A673 (cell line): ENCODE results near the gene MATN1. TPM values are rescaled to one million over a fixed set of nuclear protein-coding genes. Genes with fewer than 3 reads are reported as not detected.

Experiments
- BruUV-seq: library from RNA; stranded (reverse); fragments of 400-500 nt; replicated peaks from 2 replicates; lab custom pipeline; 2021; lab: Mats Ljungman, UMichigan
- CTCF ChIA-PET: fragments of 300-600 bp; sonication (Branson Sonifier 250); formaldehyde crosslinking; loops from one replicate; lab custom pipeline; 2022; ENCODE audit warnings: antibody characterized with exemption; lab: Charles Lee
- POLR2A ChIA-PET: fragments of 300-600 bp; sonication (Branson Sonifier 250); formaldehyde crosslinking; loops from one replicate; lab custom pipeline; 2022; ENCODE audit warnings: antibody characterized with exemption; ENCODE audit not compliant: low non-redundant PET; lab: Charles Lee
- DNase-seq: peaks from one replicate; pipeline ENCODE4 v3.0.0-alpha.2; 2015; ENCODE audit warnings: low spot score
- H3K27ac ChIP-seq: fragments of 200-600 bp; sonication (generic); 2 replicates; pipeline ENCODE4 v1.5.1; 2016; ENCODE audit warnings: mixed run types, low read depth, mild to moderate bottlenecking, mixed read lengths, antibody characterized with exemption, low read length; ENCODE audit not compliant: poor library complexity, severe bottlenecking
- H3K27me3 ChIP-seq: fragments of 200-600 bp; sonication (generic); replicated peaks from 2 replicates; pipeline ENCODE4 v1.6.1; 2017; ENCODE audit warnings: mixed run types, low read depth, mild to moderate bottlenecking, mixed read lengths, antibody characterized with exemption, low read length; ENCODE audit not compliant: insufficient read depth, poor library complexity
- H3K36me3 ChIP-seq: fragments of 200-600 bp; sonication (generic); 2 replicates; pipeline ENCODE4 v1.6.1; 2016; ENCODE audit warnings: mixed run types, mild to moderate bottlenecking, mixed read lengths, antibody characterized with exemption, low read length; ENCODE audit not compliant: insufficient read depth, poor library complexity, severe bottlenecking
- H3K4me1 ChIP-seq: fragments of 200-600 bp; sonication (generic); 2 replicates; pipeline ENCODE4 v1.6.1; 2017; ENCODE audit warnings: mixed run types, mild to moderate bottlenecking, mixed read lengths, antibody characterized with exemption, low read length; ENCODE audit not compliant: insufficient read depth, poor library complexity, severe bottlenecking
- H3K4me3 ChIP-seq: fragments of 200-600 bp; sonication (generic); 2 replicates; pipeline ENCODE4 v1.5.1; 2016; ENCODE audit warnings: low read depth, mixed run types, mild to moderate bottlenecking, mixed read lengths, low read length; ENCODE audit not compliant: poor library complexity, severe bottlenecking
- H3K9me3 ChIP-seq: fragments of 200-600 bp; sonication (generic); 2 replicates; pipeline ENCODE4 v1.6.1; 2016; ENCODE audit warnings: mixed run types, low read depth, mild to moderate bottlenecking, mixed read lengths, antibody characterized with exemption, low read length; ENCODE audit not compliant: poor library complexity, severe bottlenecking
- EZH2 ChIP-seq: fragments of 200-600 bp; sonication (generic); IDR thresholded peaks from 2 replicates; pipeline ENCODE4 v1.6.1; 2017; ENCODE audit warnings: borderline replicate concordance, low read depth, mild to moderate bottlenecking, mixed read lengths, antibody characterized with exemption, low read length; ENCODE audit not compliant: poor library complexity, severe bottlenecking
- intact Hi-C: fragments of 100-400 bp; cut with micrococcal nuclease; formaldehyde crosslinking; loops from one replicate; pipeline ENCODE4 v1.10.0; 2022; ENCODE audit not compliant: unreplicated experiment
- total RNA-seq: library from RNA; stranded (reverse); gene quantifications from 2 replicates; pipeline ENCODE4 v1.2.3, GENCODE V29; 2021
- TF ChIP-seq, protein P1 (sequence below): fragments of 300-800, 200-600 bp; sonication (generic); conservative IDR thresholded peaks from 2 replicates; pipeline ENCODE4 v1.5.1; 2017; ENCODE audit warnings: low read depth, mild to moderate bottlenecking, antibody characterized with exemption, low read length, moderate library complexity, mixed read lengths

The MATN1 gene
- total RNA-seq, 1 experiment from 2014 or later: not detected

DNA sequence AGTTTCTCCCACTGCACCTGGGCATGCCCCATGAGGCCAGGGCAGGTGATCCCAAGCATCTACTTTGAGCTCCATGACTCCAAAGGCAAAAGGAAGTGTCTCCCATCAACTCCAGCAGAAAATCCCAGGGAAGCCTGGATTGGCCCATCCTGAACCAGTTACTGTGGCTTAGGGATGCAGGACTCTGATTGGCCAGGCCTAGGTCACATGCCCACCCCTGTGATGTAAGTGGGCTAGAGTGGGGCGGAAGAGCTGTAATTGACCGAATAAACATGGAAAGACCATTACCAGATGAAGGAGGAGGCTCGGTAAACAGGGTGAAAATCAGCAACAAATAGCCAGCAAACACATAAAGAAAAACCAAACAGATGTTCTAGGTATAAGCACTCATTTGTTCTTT, 45.2 kb downstream of the MATN1 start:
- Histone ChIP-seq H3K4me1 (no peaks in the 10 kb centered on the region), H3K4me3 (no peak overlapping the region), H3K9me3 (peaks cover 2% of the 10 kb centered on the region), H3K27ac (no peak overlapping the region), H3K27me3 (peaks cover 10% of the 10 kb centered on the region), H3K36me3 (no peaks in the 10 kb centered on the region)
- BruUV-seq: no TSS peak
- no peak for TF ChIP-seq EZH2
- TF ChIP-seq, protein P1, sequence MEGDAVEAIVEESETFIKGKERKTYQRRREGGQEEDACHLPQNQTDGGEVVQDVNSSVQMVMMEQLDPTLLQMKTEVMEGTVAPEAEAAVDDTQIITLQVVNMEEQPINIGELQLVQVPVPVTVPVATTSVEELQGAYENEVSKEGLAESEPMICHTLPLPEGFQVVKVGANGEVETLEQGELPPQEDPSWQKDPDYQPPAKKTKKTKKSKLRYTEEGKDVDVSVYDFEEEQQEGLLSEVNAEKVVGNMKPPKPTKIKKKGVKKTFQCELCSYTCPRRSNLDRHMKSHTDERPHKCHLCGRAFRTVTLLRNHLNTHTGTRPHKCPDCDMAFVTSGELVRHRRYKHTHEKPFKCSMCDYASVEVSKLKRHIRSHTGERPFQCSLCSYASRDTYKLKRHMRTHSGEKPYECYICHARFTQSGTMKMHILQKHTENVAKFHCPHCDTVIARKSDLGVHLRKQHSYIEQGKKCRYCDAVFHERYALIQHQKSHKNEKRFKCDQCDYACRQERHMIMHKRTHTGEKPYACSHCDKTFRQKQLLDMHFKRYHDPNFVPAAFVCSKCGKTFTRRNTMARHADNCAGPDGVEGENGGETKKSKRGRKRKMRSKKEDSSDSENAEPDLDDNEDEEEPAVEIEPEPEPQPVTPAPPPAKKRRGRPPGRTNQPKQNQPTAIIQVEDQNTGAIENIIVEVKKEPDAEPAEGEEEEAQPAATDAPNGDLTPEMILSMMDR: no peak
- CTCF ChIA-PET: no interaction called here
- intact Hi-C loops: no loop called here
- POLR2A ChIA-PET: interaction anchor here (0.6 kb wide), 1 partner anchor 1652 kb away, joined by 13 read pairs; no protein-coding TSS in a partner anchor
- no peak for DNase-seq

DNA sequence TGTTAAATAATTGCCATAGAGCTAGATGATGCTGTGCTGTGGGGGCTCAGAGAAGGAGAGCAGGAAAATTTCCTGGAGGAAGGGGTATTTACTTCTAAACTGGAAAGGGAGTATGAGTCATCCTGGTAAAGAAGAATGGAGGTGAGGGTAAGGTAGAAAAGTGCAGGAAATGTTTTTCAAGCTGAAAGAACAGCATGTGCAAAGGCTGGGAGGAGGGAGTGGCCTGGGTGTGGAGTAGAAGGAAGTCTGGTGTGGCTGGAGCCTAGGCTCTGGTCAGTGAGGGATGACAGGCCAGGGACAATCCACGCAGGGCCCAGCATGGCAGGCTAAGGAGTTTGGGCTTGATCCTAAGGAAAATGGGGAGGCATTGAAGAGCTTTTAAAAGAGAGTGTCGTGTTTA, 45.9 kb downstream of the MATN1 start:
- intact Hi-C loops: no loop called here
- TF ChIP-seq, protein P1: no peak
- TF ChIP-seq EZH2: no peak
- POLR2A ChIA-PET: no interaction called here
- no peaks in the 10 kb centered on the region for H3K4me1 ChIP-seq
- H3K27ac ChIP-seq: no peak overlapping the region
- DNase-seq: no peak
- H3K27me3 ChIP-seq: peaks cover 4% of the 10 kb centered on the region
- BruUV-seq: no TSS peak
- no peak overlapping the region for H3K4me3 ChIP-seq
- peaks cover 2% of the 10 kb centered on the region for H3K9me3 ChIP-seq
- H3K36me3 ChIP-seq: no peaks in the 10 kb centered on the region
- CTCF ChIA-PET: no interaction called here

DNA sequence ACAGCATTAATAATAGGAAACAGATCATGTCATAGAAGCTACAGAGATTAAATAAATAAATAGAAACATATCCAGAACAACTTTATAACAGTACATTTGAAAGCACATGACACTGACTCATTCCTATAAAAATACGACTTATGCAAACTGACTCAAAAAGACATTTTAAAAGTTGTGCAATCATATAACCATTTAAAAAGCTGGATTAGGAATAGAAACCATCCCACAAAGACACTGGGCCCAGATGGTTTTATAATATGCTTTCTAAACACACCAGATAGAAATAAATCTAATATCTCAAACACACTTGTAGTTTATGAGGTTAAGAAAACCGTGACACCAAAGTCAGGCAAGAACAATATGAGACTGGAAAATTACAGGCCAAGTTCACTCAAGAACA, 47.6 kb downstream of the MATN1 start:
- H3K27me3 ChIP-seq: no peaks in the 10 kb centered on the region
- no peaks in the 10 kb centered on the region for H3K36me3 ChIP-seq
- H3K9me3 ChIP-seq: peaks cover 2% of the 10 kb centered on the region
- no peak overlapping the region for H3K4me3 ChIP-seq
- ChIA-PET CTCF (no interaction called here), POLR2A (no interaction called here)
- no peak for TF ChIP-seq EZH2
- no peak overlapping the region for H3K27ac ChIP-seq
- BruUV-seq: no TSS peak
- intact Hi-C loops: no loop called here
- H3K4me1 ChIP-seq: no peaks in the 10 kb centered on the region
- no peak for DNase-seq

DNA sequence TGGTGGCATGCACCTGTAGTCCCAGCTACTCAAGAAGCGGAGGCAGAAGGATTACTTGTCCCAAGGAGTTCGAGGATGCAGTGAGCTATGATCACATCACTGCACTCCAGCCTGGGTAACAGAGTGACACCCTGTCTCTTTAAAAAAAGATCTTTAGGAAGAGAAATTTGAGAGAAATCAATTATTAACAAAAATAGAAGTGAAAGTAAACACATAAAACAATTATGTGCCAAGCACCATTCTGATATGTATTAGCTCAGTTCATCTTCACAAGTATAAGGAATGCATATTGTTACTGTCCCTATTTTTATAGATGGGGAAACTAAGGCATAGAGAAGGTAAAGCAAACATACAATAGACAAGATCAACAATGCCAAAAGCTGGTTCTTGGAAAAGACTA, 48.1 kb downstream of the MATN1 start:
- TF ChIP-seq, protein P1: no peak
- TF ChIP-seq EZH2: no peak

More for the DNA sequence above, 48.1 kb downstream of the MATN1 start:
- no peak for DNase-seq
- H3K9me3 ChIP-seq: peaks cover 2% of the 10 kb centered on the region
- BruUV-seq: no TSS peak
- no peak overlapping the region for H3K27ac ChIP-seq
- H3K27me3 ChIP-seq: no peaks in the 10 kb centered on the region
- no peaks in the 10 kb centered on the region for H3K36me3 ChIP-seq
- no peaks in the 10 kb centered on the region for H3K4me1 ChIP-seq
- H3K4me3 ChIP-seq: no peak overlapping the region
- ChIA-PET POLR2A (no interaction called here), CTCF (no interaction called here)
- intact Hi-C loops: no loop called here
